ENCODE measurements around the gene RUNX1. TPM values are rescaled to one million over a fixed set of nuclear protein-coding genes. Genes with fewer than 3 reads are reported as not detected.

RUNX1 gene
- total RNA-seq, 1 donor from 2014 or later, result 62.1 TPM

DNA sequence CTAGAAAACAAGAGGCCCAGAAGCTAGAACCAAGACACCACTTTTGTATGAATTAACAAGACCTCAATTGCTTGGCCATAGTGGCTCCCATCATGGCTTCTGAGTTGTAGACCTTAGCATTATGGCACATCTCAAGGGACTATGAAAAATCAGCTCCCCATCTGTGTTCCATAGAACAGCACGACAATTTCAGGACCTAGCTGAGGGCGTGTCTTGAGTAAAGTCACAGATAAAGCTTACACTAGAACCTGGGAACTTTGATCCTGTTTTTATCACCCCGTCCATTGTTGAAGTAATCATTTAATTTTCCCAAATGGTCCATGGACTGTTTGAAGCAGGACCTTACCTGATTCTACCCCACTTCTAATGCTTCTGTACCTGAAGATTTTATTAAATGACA is 44.8 kb downstream of the RUNX1 start:
- H3K9me3 ChIP-seq, result no peaks in the 10 kb centered on the region
- intact Hi-C loops (cut with DNase I), result no loop called here
- H3K36me3 ChIP-seq, result no peaks in the 10 kb centered on the region
- H3K27me3 ChIP-seq, result no peaks in the 10 kb centered on the region
- no peaks in the 10 kb centered on the region for H3K4me1 ChIP-seq
- no peak overlapping the region for H3K27ac ChIP-seq
- no peak for DNase-seq (ENCODE audit: extremely low spot score in 2 of 2)
- TF ChIP-seq POLR2AphosphoS5 (IDR thresholded peaks at IDR 0.05; ENCODE audit: insufficient read depth in 1 of 2, low read depth in 1 of 2) (no peak), POLR2A (IDR thresholded peaks at IDR 0.05) (no peak)
- TF ChIP-seq, protein P1, sequence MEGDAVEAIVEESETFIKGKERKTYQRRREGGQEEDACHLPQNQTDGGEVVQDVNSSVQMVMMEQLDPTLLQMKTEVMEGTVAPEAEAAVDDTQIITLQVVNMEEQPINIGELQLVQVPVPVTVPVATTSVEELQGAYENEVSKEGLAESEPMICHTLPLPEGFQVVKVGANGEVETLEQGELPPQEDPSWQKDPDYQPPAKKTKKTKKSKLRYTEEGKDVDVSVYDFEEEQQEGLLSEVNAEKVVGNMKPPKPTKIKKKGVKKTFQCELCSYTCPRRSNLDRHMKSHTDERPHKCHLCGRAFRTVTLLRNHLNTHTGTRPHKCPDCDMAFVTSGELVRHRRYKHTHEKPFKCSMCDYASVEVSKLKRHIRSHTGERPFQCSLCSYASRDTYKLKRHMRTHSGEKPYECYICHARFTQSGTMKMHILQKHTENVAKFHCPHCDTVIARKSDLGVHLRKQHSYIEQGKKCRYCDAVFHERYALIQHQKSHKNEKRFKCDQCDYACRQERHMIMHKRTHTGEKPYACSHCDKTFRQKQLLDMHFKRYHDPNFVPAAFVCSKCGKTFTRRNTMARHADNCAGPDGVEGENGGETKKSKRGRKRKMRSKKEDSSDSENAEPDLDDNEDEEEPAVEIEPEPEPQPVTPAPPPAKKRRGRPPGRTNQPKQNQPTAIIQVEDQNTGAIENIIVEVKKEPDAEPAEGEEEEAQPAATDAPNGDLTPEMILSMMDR (IDR thresholded peaks at IDR 0.05), result no peak
- H3K4me3 ChIP-seq, result no peak overlapping the region

DNA sequence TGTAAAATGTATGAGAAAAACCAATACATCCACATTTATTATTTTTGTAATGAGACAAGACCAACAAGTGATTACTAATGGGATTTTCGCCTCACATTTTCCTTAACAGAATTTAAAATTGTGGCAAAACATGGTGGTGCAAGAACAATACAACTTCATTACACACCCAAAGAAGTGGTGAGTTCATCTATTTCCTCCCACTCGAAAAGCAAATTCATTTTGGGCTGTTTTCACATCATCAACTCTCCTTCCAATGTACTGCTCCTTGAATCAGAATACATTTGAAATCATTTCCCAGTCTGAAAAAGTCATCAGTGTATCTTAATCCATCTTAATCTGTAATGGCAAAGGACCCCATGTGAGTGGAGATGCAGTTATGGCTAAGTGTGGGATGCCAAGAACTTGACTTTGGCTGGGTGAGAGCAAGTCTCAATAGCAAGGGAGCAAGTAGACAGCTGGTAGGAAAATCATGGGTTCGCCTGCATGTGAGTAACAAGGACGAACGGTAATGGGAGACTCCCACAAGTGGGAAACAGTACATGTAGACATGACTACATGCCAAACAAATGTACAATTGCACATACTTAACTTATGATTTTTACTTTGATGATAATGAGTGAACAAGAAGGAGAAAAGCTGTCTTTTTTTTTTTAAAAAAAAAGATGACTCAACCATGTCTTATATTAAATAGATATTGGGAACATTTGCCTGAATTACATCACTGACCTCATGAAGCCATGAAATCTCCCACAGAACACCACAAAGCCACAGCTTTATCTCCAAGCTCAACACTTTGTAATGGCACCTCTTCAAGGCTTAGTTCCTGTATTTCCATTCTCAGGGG is 46.0 kb downstream of the RUNX1 start:
- H3K9me3 ChIP-seq, result no peaks in the 10 kb centered on the region
- H3K36me3 ChIP-seq, result no peaks in the 10 kb centered on the region
- H3K4me1 ChIP-seq, result no peaks in the 10 kb centered on the region
- H3K27ac ChIP-seq, result no peak overlapping the region
- no peak for DNase-seq (ENCODE audit: extremely low spot score in 2 of 2)
- TF ChIP-seq, protein P1 (IDR thresholded peaks at IDR 0.05), result no peak
- no peak for TF ChIP-seq POLR2A (IDR thresholded peaks at IDR 0.05)
- TF ChIP-seq POLR2AphosphoS5 (IDR thresholded peaks at IDR 0.05; ENCODE audit: insufficient read depth in 1 of 2, low read depth in 1 of 2), result no peak
- intact Hi-C loops (cut with DNase I), result no loop called here
- H3K4me3 ChIP-seq, result no peak overlapping the region
- no peaks in the 10 kb centered on the region for H3K27me3 ChIP-seq

DNA sequence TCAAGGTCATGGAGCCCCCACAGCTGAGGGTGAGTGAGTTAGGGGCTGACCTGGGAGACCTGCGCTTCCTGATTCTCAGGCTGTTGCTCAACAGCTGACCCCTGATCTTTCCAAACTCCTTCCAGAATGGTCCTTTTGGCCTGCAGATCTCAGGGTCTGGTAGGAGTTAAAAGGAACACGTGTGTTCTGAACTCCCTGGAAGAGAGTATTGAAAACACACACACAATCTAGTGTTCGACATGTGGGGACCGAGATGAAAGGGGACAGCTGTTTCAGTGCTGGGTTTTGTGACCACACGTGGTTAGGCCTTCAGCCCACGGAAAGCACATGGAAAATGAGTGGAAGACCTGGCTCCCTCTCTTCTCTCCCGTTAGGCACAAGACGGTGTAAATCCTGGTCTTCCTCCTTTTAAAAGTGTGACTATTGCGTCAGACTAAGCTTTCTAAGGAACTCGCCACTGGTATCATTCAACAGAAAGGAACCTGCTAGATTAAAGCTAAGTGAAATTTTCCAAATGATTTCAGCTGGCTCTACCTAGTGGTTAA is 49.6 kb downstream of the RUNX1 start:
- peak overlapping the region; percentile 39 for H3K27ac ChIP-seq
- no peaks in the 10 kb centered on the region for H3K9me3 ChIP-seq
- intact Hi-C loops (cut with DNase I), result no loop called here
- H3K27me3 ChIP-seq, result no peaks in the 10 kb centered on the region
- no peaks in the 10 kb centered on the region for H3K4me1 ChIP-seq
- no peak for DNase-seq (ENCODE audit: extremely low spot score in 2 of 2)
- H3K4me3 ChIP-seq, result no peak overlapping the region
- H3K36me3 ChIP-seq, result no peaks in the 10 kb centered on the region
- no peak for TF ChIP-seq POLR2A (IDR thresholded peaks at IDR 0.05)
- TF ChIP-seq POLR2AphosphoS5 (IDR thresholded peaks at IDR 0.05; ENCODE audit: insufficient read depth in 1 of 2, low read depth in 1 of 2), result peak in 1 of 2 donors; percentile 11
- TF ChIP-seq, protein P1 (IDR thresholded peaks at IDR 0.05), result no peak

DNA sequence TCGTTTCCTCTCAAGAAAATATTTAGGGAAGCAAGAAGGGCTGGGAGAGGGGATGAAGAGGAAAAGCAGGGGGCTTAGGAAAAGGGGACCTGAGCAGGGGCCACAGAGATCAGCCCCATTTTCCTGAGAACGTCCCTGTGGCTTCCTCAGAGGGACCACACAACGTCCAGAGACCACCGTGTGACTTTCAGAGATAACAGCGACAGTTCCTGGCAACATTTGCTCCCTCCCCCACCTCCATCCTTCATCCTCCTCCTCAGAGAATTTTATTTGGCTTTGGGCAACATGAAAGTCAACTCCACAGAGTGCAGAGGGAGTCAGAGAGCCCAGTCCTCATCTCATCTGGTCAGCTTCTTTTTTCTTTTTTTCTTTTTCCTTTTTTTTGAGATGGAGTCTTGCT is 50.9 kb downstream of the RUNX1 start:
- Histone ChIP-seq H3K4me1 (no peaks in the 10 kb centered on the region), H3K9me3 (no peaks in the 10 kb centered on the region), H3K27ac (peak overlapping the region; percentile 39), H3K36me3 (no peaks in the 10 kb centered on the region), H3K27me3 (no peaks in the 10 kb centered on the region), H3K4me3 (no peak overlapping the region)
- intact Hi-C loops (cut with DNase I), result no loop called here
- no peak for DNase-seq (ENCODE audit: extremely low spot score in 2 of 2)
- no peak for TF ChIP-seq POLR2A (IDR thresholded peaks at IDR 0.05)
- TF ChIP-seq, protein P1 (IDR thresholded peaks at IDR 0.05), result no peak

DNA sequence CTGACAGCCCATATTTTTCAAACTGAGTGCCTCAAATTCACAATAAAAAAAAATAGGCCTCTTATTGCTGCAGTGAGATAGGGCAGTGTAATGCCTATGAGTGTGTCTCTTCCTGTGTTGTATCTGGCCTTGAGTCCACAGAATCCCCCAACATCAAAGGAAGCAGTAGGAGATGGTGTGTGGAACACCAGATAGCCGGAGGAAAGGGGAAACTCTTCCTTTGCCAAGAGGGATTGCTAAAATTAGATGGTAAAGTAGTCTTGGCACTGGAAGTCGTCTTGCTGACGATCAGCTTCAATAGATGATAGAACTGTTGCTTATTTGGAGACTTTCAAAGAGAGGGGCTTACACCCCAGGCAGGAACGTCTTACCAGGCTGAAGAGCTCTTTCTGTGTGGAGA is 51.8 kb downstream of the RUNX1 start:
- H3K27ac ChIP-seq, result peak overlapping the region; percentile 28
- no peaks in the 10 kb centered on the region for H3K4me1 ChIP-seq
- no peaks in the 10 kb centered on the region for H3K9me3 ChIP-seq
- no peak for TF ChIP-seq POLR2AphosphoS5 (IDR thresholded peaks at IDR 0.05; ENCODE audit: insufficient read depth in 1 of 2, low read depth in 1 of 2)
- no peak for TF ChIP-seq POLR2A (IDR thresholded peaks at IDR 0.05)
- TF ChIP-seq, protein P1 (IDR thresholded peaks at IDR 0.05), result no peak
- H3K4me3 ChIP-seq, result no peak overlapping the region
- intact Hi-C loops (cut with DNase I), result no loop called here
- H3K36me3 ChIP-seq, result no peaks in the 10 kb centered on the region
- no peaks in the 10 kb centered on the region for H3K27me3 ChIP-seq
- DNase-seq (ENCODE audit: extremely low spot score in 2 of 2), result no peak

All from vagina (tissue), 2 donors.